ENCODE measurements around the gene PLAAT3. TPM values are rescaled to one million over a fixed set of nuclear protein-coding genes. Genes with fewer than 3 reads are reported as not detected.

The PLAAT3 gene
- total RNA-seq, 1 donor from 2014 or later, result 15.5 TPM

- no peak overlapping the region for H3K27ac ChIP-seq (ENCODE audit: low read depth, low read length)
- FAIRE-seq, result no peak
Observed at GRCh38 chr11:63635762-63636465, 21.7 kb upstream of the PLAAT3 start.

DNA sequence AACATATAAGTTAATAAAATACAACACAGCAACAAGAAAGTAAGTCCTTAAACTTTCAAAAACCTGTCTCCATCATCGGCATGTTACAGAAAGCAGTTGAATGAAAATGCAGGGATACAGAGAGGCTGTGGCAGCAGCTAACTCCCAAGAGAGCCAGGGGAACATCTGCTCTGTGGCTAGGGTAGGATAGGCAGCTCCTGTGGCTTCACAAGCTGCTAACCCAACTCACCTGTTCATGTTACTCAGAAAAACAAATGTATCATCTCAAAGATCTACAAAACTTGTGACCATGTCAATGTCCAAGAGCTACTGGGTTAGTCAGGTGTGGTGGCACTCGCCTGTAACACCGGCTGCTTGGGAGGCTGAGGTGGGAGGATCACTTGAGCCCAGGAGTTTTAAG lies 15.2 kb upstream of the PLAAT3 start:
- DNase-seq (ENCODE audit: low read depth) (no peak), FAIRE-seq (no peak)
- Mint-ChIP-seq H3K4me3 (ENCODE audit: unreplicated experiment) (no peak overlapping the region), H3K36me3 (ENCODE audit: low read depth, unreplicated experiment) (peaks cover 19% of the 10 kb centered on the region), H3K27me3 (ENCODE audit: low read depth, unreplicated experiment) (no peaks in the 10 kb centered on the region), H3K9me3 (ENCODE audit: unreplicated experiment) (no peaks in the 10 kb centered on the region), H3K4me1 (ENCODE audit: low read depth, unreplicated experiment) (no peaks in the 10 kb centered on the region), H3K27ac (ENCODE audit: unreplicated experiment) (no peak overlapping the region)
- Histone ChIP-seq H3K4me2 (ENCODE audit: low read length) (no peak overlapping the region), H3K79me2 (ENCODE audit: insufficient read depth, low read length) (no peaks in the 10 kb centered on the region), H3K9ac (ENCODE audit: low read length) (no peak overlapping the region), H3K9me3 (ENCODE audit: insufficient read depth, low read depth, low read length) (no peaks in the 10 kb centered on the region), H3K27ac (ENCODE audit: low read depth, low read length) (no peak overlapping the region), H4K20me1 (ENCODE audit: insufficient read depth, low read length) (no peaks in the 10 kb centered on the region), H3K4me3 (ENCODE audit: insufficient read depth, low read depth, low read length) (no peak overlapping the region), H2AFZ (ENCODE audit: low read depth, low read length) (no peak overlapping the region), H3K36me3 (ENCODE audit: insufficient read depth, low read length) (peaks cover 38% of the 10 kb centered on the region), H3K27me3 (ENCODE audit: insufficient read depth, low read length) (no peaks in the 10 kb centered on the region), H3K4me1 (ENCODE audit: insufficient read depth, low read length) (no peaks in the 10 kb centered on the region)
- no peak for TF ChIP-seq EZH2 (IDR thresholded peaks at IDR 0.05; ENCODE audit: insufficient read depth, low read length)

More at GRCh38 chr11:63635762-63636465, 21.7 kb upstream of the PLAAT3 start:
- Histone ChIP-seq H3K4me2 (ENCODE audit: low read length) (no peak overlapping the region), H3K4me3 (ENCODE audit: insufficient read depth, low read depth, low read length) (no peak overlapping the region), H3K36me3 (ENCODE audit: insufficient read depth, low read length) (peaks cover 21% of the 10 kb centered on the region), H3K9me3 (ENCODE audit: insufficient read depth, low read depth, low read length) (no peaks in the 10 kb centered on the region), H3K27me3 (ENCODE audit: insufficient read depth, low read length) (no peaks in the 10 kb centered on the region), H3K79me2 (ENCODE audit: insufficient read depth, low read length) (no peaks in the 10 kb centered on the region), H4K20me1 (ENCODE audit: insufficient read depth, low read length) (peaks cover 8% of the 10 kb centered on the region), H3K4me1 (ENCODE audit: insufficient read depth, low read length) (no peaks in the 10 kb centered on the region), H3K9ac (ENCODE audit: low read length) (no peak overlapping the region), H2AFZ (ENCODE audit: low read depth, low read length) (no peak overlapping the region)
- no peaks in the 10 kb centered on the region for H3K27me3 Mint-ChIP-seq (ENCODE audit: low read depth, unreplicated experiment)
- no peak overlapping the region for H3K27ac Mint-ChIP-seq (ENCODE audit: unreplicated experiment)
- peak; percentile 31 for DNase-seq (ENCODE audit: low read depth)
- H3K9me3 Mint-ChIP-seq (ENCODE audit: unreplicated experiment), result no peaks in the 10 kb centered on the region
- TF ChIP-seq, protein P1, sequence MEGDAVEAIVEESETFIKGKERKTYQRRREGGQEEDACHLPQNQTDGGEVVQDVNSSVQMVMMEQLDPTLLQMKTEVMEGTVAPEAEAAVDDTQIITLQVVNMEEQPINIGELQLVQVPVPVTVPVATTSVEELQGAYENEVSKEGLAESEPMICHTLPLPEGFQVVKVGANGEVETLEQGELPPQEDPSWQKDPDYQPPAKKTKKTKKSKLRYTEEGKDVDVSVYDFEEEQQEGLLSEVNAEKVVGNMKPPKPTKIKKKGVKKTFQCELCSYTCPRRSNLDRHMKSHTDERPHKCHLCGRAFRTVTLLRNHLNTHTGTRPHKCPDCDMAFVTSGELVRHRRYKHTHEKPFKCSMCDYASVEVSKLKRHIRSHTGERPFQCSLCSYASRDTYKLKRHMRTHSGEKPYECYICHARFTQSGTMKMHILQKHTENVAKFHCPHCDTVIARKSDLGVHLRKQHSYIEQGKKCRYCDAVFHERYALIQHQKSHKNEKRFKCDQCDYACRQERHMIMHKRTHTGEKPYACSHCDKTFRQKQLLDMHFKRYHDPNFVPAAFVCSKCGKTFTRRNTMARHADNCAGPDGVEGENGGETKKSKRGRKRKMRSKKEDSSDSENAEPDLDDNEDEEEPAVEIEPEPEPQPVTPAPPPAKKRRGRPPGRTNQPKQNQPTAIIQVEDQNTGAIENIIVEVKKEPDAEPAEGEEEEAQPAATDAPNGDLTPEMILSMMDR (IDR thresholded peaks at IDR 0.05; ENCODE audit: insufficient read depth, low read depth, low read length), result peak; percentile 93
- no peak for TF ChIP-seq EZH2 (IDR thresholded peaks at IDR 0.05; ENCODE audit: insufficient read depth, low read length)
- peaks cover 10% of the 10 kb centered on the region for H3K36me3 Mint-ChIP-seq (ENCODE audit: low read depth, unreplicated experiment)
- H3K4me3 Mint-ChIP-seq (ENCODE audit: unreplicated experiment), result no peak overlapping the region
- H3K4me1 Mint-ChIP-seq (ENCODE audit: low read depth, unreplicated experiment), result no peaks in the 10 kb centered on the region

DNA sequence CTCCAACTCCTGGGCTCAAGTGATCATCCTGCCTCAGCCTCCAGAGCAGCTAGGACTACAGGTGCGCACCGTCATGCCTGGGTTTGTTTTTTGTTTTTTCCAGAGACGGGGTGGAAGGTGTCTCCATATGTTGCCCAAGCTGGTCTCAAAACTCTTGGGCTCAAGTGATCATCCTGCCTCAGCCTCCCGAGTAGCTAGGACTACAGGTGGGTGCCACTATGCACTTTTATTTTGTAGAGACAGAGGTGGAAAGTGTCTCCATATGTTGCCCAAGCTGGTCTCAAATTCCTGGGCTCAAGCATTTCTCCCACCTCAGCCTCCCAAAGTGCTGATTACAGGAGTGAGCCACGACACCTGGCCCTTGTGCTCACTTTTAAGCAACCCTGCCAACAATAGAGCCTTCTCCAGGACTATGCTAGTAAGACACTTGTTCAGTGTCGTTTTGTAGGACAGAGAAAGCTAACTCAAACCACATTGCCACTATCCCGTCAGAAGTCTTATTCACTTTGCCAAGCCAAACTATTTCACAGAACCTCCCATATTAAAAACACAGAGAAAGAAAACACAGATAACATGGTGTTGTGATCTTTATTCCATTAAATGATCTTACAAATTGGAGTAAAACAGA lies 9.4 kb upstream of the PLAAT3 start:
- Mint-ChIP-seq H3K27me3 (ENCODE audit: low read depth, unreplicated experiment) (no peaks in the 10 kb centered on the region), H3K36me3 (ENCODE audit: low read depth, unreplicated experiment) (no peaks in the 10 kb centered on the region), H3K27ac (ENCODE audit: unreplicated experiment) (no peak overlapping the region), H3K9me3 (ENCODE audit: unreplicated experiment) (no peaks in the 10 kb centered on the region), H3K4me3 (ENCODE audit: unreplicated experiment) (no peak overlapping the region), H3K4me1 (ENCODE audit: low read depth, unreplicated experiment) (no peaks in the 10 kb centered on the region)
- Histone ChIP-seq H3K9ac (ENCODE audit: low read length) (no peak overlapping the region), H3K27me3 (ENCODE audit: insufficient read depth, low read length) (no peaks in the 10 kb centered on the region), H3K4me3 (ENCODE audit: insufficient read depth, low read depth, low read length) (no peak overlapping the region), H3K4me1 (ENCODE audit: insufficient read depth, low read length) (no peaks in the 10 kb centered on the region), H3K4me2 (ENCODE audit: low read length) (no peak overlapping the region), H3K9me3 (ENCODE audit: insufficient read depth, low read depth, low read length) (no peaks in the 10 kb centered on the region), H4K20me1 (ENCODE audit: insufficient read depth, low read length) (no peaks in the 10 kb centered on the region), H3K36me3 (ENCODE audit: insufficient read depth, low read length) (peaks cover 6% of the 10 kb centered on the region), H3K79me2 (ENCODE audit: insufficient read depth, low read length) (no peaks in the 10 kb centered on the region), H3K27ac (ENCODE audit: low read depth, low read length) (no peak overlapping the region), H2AFZ (ENCODE audit: low read depth, low read length) (no peak overlapping the region)
- no peak for DNase-seq (ENCODE audit: low read depth)
- no peak for FAIRE-seq
- TF ChIP-seq, protein P1 (IDR thresholded peaks at IDR 0.05; ENCODE audit: insufficient read depth, low read depth, low read length), result no peak
- TF ChIP-seq EZH2 (IDR thresholded peaks at IDR 0.05; ENCODE audit: insufficient read depth, low read length), result no peak
